PFSK-1 (cell line): ENCODE results near the gene RFX4.

Experiments
- FOXP2 ChIP-seq: optimal IDR thresholded peaks from 2 replicates; pipeline ENCODE3; 2011; ENCODE audit warnings: borderline replicate concordance, control low read depth, inconsistent platforms; ENCODE audit not compliant: insufficient read depth; ENCODE audit errors: extremely low read length, extremely low read depth
- POLR2AphosphoS5 ChIP-seq: IDR thresholded peaks from 2 replicates; pipeline ENCODE4 v1.6.1; 2012; ENCODE audit warnings: low read depth, mild to moderate bottlenecking, control low read depth, low read length, moderate library complexity
- SIN3A ChIP-seq: IDR thresholded peaks from 2 replicates; pipeline ENCODE4 v1.6.1; 2012; ENCODE audit warnings: mild to moderate bottlenecking, low read length, moderate library complexity, borderline replicate concordance; ENCODE audit not compliant: insufficient read depth
- TAF1 ChIP-seq: IDR thresholded peaks from 2 replicates; pipeline ENCODE4 v1.6.1; 2012; ENCODE audit warnings: low read length, control low read depth, borderline replicate concordance; ENCODE audit not compliant: insufficient read depth
- TF ChIP-seq, protein P1 (sequence below), 2 experiments: IDR thresholded peaks; 2 replicates each; pipeline versions ENCODE4 v1.6.1 to v1.8.0; 2011 to 2012; ENCODE audit warnings: low read depth in 2 of 2, low read length in 2 of 2, control low read depth in 1 of 2, inconsistent platforms in 1 of 2, mild to moderate bottlenecking in 1 of 2, moderate library complexity in 1 of 2; ENCODE audit not compliant: insufficient read depth in 1 of 2

DNA sequence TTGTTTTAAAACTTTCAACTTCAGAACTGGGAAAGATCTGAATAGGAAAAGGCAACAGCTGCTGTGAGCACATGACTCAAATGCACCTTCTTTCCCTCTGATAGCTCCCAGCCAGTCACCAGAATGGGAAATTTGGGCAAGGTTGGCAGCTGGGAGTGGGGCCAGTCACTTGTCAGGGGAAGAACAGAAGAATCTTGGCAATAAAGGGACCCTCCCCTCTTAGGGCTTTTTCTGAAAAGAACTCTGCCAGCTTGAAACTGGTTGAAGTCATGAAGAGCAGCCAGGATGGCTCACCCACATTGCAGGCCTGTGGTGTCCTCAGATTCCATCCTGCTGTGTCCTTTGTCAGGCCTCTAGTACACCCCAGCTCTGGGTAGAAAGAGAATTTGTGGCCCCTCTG is 181.4 kb downstream of the RFX4 start:
- TF ChIP-seq TAF1 = no peak
- TF ChIP-seq SIN3A = no peak
- TF ChIP-seq POLR2AphosphoS5 = no peak
- TF ChIP-seq, protein P1, sequence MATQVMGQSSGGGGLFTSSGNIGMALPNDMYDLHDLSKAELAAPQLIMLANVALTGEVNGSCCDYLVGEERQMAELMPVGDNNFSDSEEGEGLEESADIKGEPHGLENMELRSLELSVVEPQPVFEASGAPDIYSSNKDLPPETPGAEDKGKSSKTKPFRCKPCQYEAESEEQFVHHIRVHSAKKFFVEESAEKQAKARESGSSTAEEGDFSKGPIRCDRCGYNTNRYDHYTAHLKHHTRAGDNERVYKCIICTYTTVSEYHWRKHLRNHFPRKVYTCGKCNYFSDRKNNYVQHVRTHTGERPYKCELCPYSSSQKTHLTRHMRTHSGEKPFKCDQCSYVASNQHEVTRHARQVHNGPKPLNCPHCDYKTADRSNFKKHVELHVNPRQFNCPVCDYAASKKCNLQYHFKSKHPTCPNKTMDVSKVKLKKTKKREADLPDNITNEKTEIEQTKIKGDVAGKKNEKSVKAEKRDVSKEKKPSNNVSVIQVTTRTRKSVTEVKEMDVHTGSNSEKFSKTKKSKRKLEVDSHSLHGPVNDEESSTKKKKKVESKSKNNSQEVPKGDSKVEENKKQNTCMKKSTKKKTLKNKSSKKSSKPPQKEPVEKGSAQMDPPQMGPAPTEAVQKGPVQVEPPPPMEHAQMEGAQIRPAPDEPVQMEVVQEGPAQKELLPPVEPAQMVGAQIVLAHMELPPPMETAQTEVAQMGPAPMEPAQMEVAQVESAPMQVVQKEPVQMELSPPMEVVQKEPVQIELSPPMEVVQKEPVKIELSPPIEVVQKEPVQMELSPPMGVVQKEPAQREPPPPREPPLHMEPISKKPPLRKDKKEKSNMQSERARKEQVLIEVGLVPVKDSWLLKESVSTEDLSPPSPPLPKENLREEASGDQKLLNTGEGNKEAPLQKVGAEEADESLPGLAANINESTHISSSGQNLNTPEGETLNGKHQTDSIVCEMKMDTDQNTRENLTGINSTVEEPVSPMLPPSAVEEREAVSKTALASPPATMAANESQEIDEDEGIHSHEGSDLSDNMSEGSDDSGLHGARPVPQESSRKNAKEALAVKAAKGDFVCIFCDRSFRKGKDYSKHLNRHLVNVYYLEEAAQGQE (IDR thresholded peaks at IDR 0.05; ENCODE audit: insufficient read depth in 1 of 2, low read depth in 2 of 2, low read length in 2 of 2) = no peak
- no peak for TF ChIP-seq FOXP2
